ENCODE results near the gene USP17L29. TPM values are rescaled to one million over a fixed set of nuclear protein-coding genes. Genes with fewer than 3 reads are reported as not detected.
"Not testable (repeated sequence)": the region's sequence is repeated elsewhere in the genome, so short reads cannot be mapped to it uniquely, and the experiment has no call there.

Gene USP17L29
- total and polyA plus RNA-seq, 7 donors = not detected

- TF ChIP-seq CTCF (IDR thresholded peaks at IDR 0.05) = peak in 2 of 4 experiments; percentile 39 to 58
- DNase-seq = peak; percentile 74
- H3K27ac ChIP-seq; H3K9me3 ChIP-seq; H3K4me1 ChIP-seq; H3K27me3 ChIP-seq; H3K36me3 ChIP-seq; intact Hi-C loops (cut with DNase I): not testable (repeated sequence)
- H3K4me3 ChIP-seq = peak overlapping the region in 3 of 4 donors; percentile 40 to 49 (median 48)
- WGBS, 2 donors = 21 to 25% methylated on average over 36 of the region's 36 CpGs
Observed at GRCh38 chr4:9381012-9381534, 27.6 kb downstream of the USP17L29 start.

- Histone ChIP-seq H3K4me3 (no peak overlapping the region), H3K4me1 (no peaks in the 10 kb centered on the region), H3K9me3 (no peaks in the 10 kb centered on the region), H3K27me3 (no peaks in the 10 kb centered on the region), H3K27ac (no peak overlapping the region), H3K36me3 (no peaks in the 10 kb centered on the region)
- DNase-seq = no peak
- 41 to 78% methylated on average over 1 of the region's 1 CpG for WGBS, 2 donors
- intact Hi-C loops (cut with DNase I) = no loop called here
- TF ChIP-seq CTCF (IDR thresholded peaks at IDR 0.05) (no peak), EP300 (IDR thresholded peaks at IDR 0.05) (no peak), POLR2AphosphoS5 (IDR thresholded peaks at IDR 0.05) (no peak), POLR2A (IDR thresholded peaks at IDR 0.05) (no peak)
Observed at GRCh38 chr4:9384126-9384525, 30.7 kb downstream of the USP17L29 start.

GRCh38 chr4:9389001-9389400, 35.6 kb downstream of the USP17L29 start:
- H3K4me1 ChIP-seq; H3K36me3 ChIP-seq; H3K9me3 ChIP-seq; DNase-seq; H3K27me3 ChIP-seq; H3K4me3 ChIP-seq; H3K27ac ChIP-seq; intact Hi-C loops (cut with DNase I): not testable (repeated sequence)
- 38 to 60% methylated on average over 2 of the region's 2 CpGs for WGBS, 2 donors

Other genes with a start within 250 kb of the USP17L29 start
- gene FAM90A26, start 183.2 kb upstream of the USP17L29 start, total RNA-seq = not detected
- not detected for gene FAM90A26, start 183.2 kb upstream of the USP17L29 start, polyA plus RNA-seq
- gene USP17L10, start 143.0 kb upstream of the USP17L29 start, total RNA-seq = not detected
- gene USP17L10, start 143.0 kb upstream of the USP17L29 start, polyA plus RNA-seq = not detected
- not detected for gene USP17L11, start 138.2 kb upstream of the USP17L29 start, total RNA-seq
- gene USP17L11, start 138.2 kb upstream of the USP17L29 start, polyA plus RNA-seq = not detected
- gene USP17L12, start 133.5 kb upstream of the USP17L29 start, total RNA-seq = not detected
- gene USP17L12, start 133.5 kb upstream of the USP17L29 start, polyA plus RNA-seq = not detected
- gene USP17L13, start 128.7 kb upstream of the USP17L29 start, total RNA-seq = not detected
- gene USP17L13, start 128.7 kb upstream of the USP17L29 start, polyA plus RNA-seq = not detected
- not detected for gene USP17L15, start 119.3 kb upstream of the USP17L29 start, total RNA-seq
- not detected for gene USP17L15, start 119.3 kb upstream of the USP17L29 start, polyA plus RNA-seq
- not detected for gene USP17L17, start 109.8 kb upstream of the USP17L29 start, total RNA-seq
- gene USP17L17, start 109.8 kb upstream of the USP17L29 start, polyA plus RNA-seq = not detected
- not detected for gene USP17L18, start 105.0 kb upstream of the USP17L29 start, total RNA-seq
- not detected for gene USP17L18, start 105.0 kb upstream of the USP17L29 start, polyA plus RNA-seq
- not detected for gene USP17L19, start 100.3 kb upstream of the USP17L29 start, total RNA-seq
- gene USP17L19, start 100.3 kb upstream of the USP17L29 start, polyA plus RNA-seq = not detected
- not detected for gene USP17L20, start 95.5 kb upstream of the USP17L29 start, total RNA-seq
- gene USP17L20, start 95.5 kb upstream of the USP17L29 start, polyA plus RNA-seq = not detected
- gene USP17L21, start 90.8 kb upstream of the USP17L29 start, total RNA-seq = not detected
- gene USP17L21, start 90.8 kb upstream of the USP17L29 start, polyA plus RNA-seq = not detected
- gene USP17L22, start 86.0 kb upstream of the USP17L29 start, total RNA-seq = not detected
- not detected for gene USP17L22, start 86.0 kb upstream of the USP17L29 start, polyA plus RNA-seq
- gene USP17L24, start 28.5 kb upstream of the USP17L29 start, total RNA-seq = not detected
- not detected for gene USP17L24, start 28.5 kb upstream of the USP17L29 start, polyA plus RNA-seq
- not detected for gene USP17L25, start 23.7 kb upstream of the USP17L29 start, total RNA-seq
- not detected for gene USP17L25, start 23.7 kb upstream of the USP17L29 start, polyA plus RNA-seq
- not detected for gene USP17L26, start 19.0 kb upstream of the USP17L29 start, total RNA-seq
- gene USP17L26, start 19.0 kb upstream of the USP17L29 start, polyA plus RNA-seq = not detected
- not detected for gene USP17L5, start 14.2 kb upstream of the USP17L29 start, total RNA-seq
- not detected for gene USP17L5, start 14.2 kb upstream of the USP17L29 start, polyA plus RNA-seq
- gene USP17L27, start 9.5 kb upstream of the USP17L29 start, total RNA-seq = not detected
- gene USP17L27, start 9.5 kb upstream of the USP17L29 start, polyA plus RNA-seq = not detected
- gene USP17L28, start 4.7 kb upstream of the USP17L29 start, total RNA-seq = not detected
- not detected for gene USP17L28, start 4.7 kb upstream of the USP17L29 start, polyA plus RNA-seq
- gene USP17L30, start 9.5 kb downstream of the USP17L29 start, total RNA-seq = not detected
- not detected for gene USP17L30, start 9.5 kb downstream of the USP17L29 start, polyA plus RNA-seq
- gene DEFB131A, start 90.8 kb downstream of the USP17L29 start, total RNA-seq = not detected
- not detected for gene DEFB131A, start 90.8 kb downstream of the USP17L29 start, polyA plus RNA-seq